D721Med (cell line): ENCODE measurements around the gene SERPINH1.

Experiments used
- DNase-seq: peaks from one replicate; pipeline ENCODE4 v3.0.0; 2011; ENCODE audit warnings: low spot score; ENCODE audit not compliant: insufficient read length
- FAIRE-seq: peaks from 2 replicates; lab custom pipeline; 2011; peaks lifted over from hg19 to GRCh38; lab: Jason Lieb, UNC
- CTCF ChIP-seq: IDR thresholded peaks from 2 replicates; pipeline ENCODE4 v1.5.1; 2012; ENCODE audit warnings: mild to moderate bottlenecking, control low read depth; ENCODE audit not compliant: insufficient read depth; ENCODE audit errors: missing control alignments

Gene SERPINH1

GRCh38 chr11:75518771-75519653 lies 43.0 kb upstream of the SERPINH1 start:
- no peak for DNase-seq
- no peak for FAIRE-seq
- no peak for TF ChIP-seq CTCF

DNA sequence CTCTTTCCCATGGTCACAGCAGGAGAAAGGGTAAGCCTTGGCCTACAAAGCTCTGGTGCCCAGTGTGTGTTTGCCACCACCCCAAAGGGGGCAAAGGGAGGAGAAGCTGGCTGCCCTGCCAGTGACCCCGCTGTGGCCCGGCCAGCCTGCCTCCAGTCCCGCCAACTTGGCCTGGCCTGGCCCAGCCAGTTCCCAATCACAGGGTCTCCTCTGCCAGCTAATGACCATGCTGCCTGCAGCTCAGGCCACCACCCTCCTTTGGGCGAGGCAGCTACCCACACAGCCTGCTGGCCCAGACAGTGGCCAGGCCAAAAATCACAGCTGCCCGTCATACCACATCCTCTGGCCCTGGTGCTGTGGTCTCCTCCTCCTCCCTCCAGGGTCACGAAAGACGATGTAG lies 41.4 kb upstream of the SERPINH1 start:
- no peak for TF ChIP-seq CTCF
- FAIRE-seq (no peak), DNase-seq (no peak)

DNA sequence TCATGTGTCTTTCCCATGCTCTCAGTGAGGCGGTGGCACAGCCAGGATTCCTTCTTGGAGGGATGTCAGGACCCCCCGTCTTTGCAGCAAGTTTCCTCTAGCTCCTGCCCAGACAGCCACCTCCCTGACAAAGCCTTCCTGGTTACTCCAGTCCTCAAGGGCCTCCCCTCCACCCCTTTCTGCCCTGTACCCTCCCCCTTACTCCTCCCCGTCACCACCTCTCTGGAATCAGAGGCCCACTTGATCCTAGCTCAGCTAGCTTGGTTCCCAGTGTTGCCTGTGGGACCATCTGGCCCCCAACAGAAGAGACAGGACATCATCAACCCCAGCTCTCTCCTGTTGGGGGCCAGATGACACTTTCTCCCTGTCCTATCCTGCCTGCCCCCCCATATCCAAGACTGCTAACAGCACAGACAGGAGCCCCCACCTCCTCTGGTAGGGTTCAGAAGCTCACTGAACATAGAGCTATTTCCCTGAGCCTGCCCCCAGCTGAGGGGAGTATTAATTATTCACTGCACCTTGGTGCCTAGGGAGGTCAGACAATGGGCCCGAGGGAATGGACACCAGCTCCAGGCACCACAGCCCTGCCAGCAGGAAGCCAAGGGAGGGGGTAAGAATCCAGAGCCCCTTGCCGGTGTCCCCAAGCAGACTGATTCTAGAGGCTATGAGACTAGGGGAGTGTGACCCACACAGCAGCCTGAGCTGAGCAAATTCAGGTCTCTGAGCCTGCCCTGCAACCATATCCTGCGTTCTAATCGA lies 39.6 kb upstream of the SERPINH1 start:
- no peak for FAIRE-seq
- no peak for TF ChIP-seq CTCF
- no peak for DNase-seq

- no peak for TF ChIP-seq CTCF
- no peak for FAIRE-seq
- no peak for DNase-seq
Measured at GRCh38 chr11:75523189-75523588, 38.9 kb upstream of the SERPINH1 start.

- TF ChIP-seq CTCF: no peak
- DNase-seq (no peak), FAIRE-seq (no peak)
Measured at GRCh38 chr11:75523811-75524664, 38.0 kb upstream of the SERPINH1 start.

DNA sequence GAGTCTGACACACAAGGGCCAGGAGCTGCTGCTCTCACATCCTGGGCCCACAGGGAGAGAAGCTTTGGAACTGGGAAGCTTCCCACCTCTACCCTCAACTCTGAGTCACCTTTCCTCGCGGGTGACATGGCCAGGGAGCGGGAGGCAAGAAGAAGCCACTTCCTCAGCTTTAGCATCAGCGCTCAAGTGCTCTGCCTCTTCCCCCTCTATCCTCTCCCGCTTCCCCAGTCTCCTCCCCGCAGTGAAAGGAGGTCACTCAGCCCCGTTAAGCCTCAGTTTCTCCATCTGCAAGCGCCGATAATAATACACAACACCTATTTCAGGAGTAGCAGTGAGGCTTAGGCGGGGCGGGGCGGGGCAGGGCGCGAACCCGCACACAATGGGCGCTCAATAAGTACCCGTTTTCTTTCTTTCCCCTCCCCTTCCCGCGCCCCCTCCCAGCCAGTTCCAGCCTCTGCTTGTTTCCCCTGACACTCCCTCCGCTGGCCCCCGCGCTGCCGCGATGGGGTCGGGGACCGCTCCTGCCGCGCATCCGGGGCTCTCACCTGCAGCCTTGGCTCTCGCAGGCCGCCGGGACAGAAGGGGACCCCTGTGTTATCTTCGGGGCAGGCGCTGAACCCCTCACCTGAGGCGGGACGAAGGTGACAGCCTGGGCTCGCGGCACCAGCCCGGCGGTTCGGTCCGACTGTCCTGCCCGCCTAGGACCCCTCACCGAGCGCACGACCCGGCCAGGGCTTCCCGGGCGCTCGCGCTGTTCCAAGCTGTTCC lies 37.2 kb upstream of the SERPINH1 start:
- FAIRE-seq (no peak), DNase-seq (no peak)
- TF ChIP-seq CTCF: no peak
